Type B pancreatic cell (in vitro differentiated cells): ENCODE data around the gene BCAS3. TPM values are rescaled to one million over a fixed set of nuclear protein-coding genes. Genes with fewer than 3 reads are reported as not detected.
A peak's percentile ranks its signal among the peaks of the same experiment; 100 is the strongest.

Source experiments
- DNase-seq: peaks from one replicate; pipeline ENCODE4 v3.0.0; 2021; ENCODE audit warnings: mixed read lengths; ENCODE audit not compliant: unreplicated experiment; ENCODE audit errors: extremely low spot score
- H3K27ac Mint-ChIP-seq: 2 replicates; pipeline ENCODE4 v1.8.0; 2021; ENCODE audit warnings: mild to moderate bottlenecking, mixed read lengths
- H3K27me3 Mint-ChIP-seq: 2 replicates; pipeline ENCODE4 v1.8.0; 2021; ENCODE audit warnings: mixed read lengths
- H3K36me3 Mint-ChIP-seq: 2 replicates; pipeline ENCODE4 v1.8.0; 2021; ENCODE audit warnings: mixed read lengths
- H3K4me1 Mint-ChIP-seq: one replicate; pipeline ENCODE4 v1.8.0; 2021; ENCODE audit warnings: mixed read lengths; ENCODE audit not compliant: unreplicated experiment
- H3K4me3 Mint-ChIP-seq: 2 replicates; pipeline ENCODE4 v1.8.0; 2021; ENCODE audit warnings: mild to moderate bottlenecking, mixed read lengths
- H3K9me3 Mint-ChIP-seq: 2 replicates; pipeline ENCODE4 v1.8.0; 2021; ENCODE audit warnings: mixed read lengths
- total RNA-seq: library from RNA; stranded (reverse); gene quantifications from 2 replicates; pipeline ENCODE4 v1.2.1, GENCODE V29; 2021; ENCODE audit warnings: low replicate concordance
- TF ChIP-seq, protein P1 (sequence below): fragments of 200-600 bp; sonication (generic); conservative IDR thresholded peaks from 2 replicates; pipeline ENCODE4 v1.5.0; 2021; ENCODE audit warnings: antibody characterized with exemption, mild to moderate bottlenecking

The BCAS3 gene
- total RNA-seq, 1 donor from 2014 or later, result 23.0 TPM

DNA sequence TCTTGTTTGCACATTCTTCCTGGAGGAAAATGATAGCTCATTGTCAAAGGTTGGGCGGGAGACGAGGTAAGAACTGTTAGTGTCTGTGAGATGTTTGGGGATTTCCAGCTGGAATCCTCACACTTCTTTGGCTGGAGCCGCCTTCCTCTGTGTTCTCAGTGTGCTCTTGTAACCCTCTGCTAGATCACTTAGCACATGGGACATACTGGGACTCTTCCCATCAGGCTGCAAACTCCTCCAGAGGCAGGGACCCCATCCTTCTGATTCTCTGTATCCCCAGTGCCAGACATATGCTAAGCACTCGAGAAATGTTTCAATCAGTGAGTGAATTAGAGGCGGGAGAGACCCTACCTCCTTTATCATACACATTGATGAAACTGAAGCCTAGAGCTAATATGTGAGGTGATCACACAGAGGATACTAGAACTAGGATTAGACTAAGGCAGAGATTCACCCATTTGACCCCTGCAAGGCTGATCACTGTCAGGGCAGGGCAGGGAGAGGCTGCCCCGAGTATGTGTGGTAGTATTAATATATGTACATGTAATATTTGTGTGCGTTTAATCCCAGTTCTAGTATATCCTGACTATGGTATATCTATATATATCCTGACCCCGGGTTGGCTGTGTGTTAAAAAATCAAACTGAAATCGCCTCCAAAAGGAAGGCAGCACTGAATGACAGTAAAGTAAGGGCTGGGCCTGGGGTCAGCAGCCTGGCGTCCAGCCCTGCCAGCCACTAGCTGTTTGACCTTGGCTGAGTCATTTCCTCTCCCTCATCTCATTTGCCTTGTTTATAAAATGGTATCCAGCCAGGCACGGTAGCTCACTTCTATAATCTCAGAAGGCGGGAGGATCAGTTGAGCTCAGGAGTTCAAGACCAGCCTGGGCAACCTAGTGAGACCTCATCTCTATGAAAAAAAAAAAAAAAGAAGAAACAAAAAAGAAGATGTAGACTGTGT, 646.5 kb downstream of the BCAS3 start:
- Mint-ChIP-seq H3K4me3 (peak overlapping the region; percentile 51), H3K27ac (peak overlapping the region; percentile 68), H3K27me3 (peaks cover 30% of the 10 kb centered on the region), H3K4me1 (peaks cover 44% of the 10 kb centered on the region), H3K9me3 (no peaks in the 10 kb centered on the region), H3K36me3 (no peaks in the 10 kb centered on the region)
- DNase-seq, result no peak
- TF ChIP-seq, protein P1, sequence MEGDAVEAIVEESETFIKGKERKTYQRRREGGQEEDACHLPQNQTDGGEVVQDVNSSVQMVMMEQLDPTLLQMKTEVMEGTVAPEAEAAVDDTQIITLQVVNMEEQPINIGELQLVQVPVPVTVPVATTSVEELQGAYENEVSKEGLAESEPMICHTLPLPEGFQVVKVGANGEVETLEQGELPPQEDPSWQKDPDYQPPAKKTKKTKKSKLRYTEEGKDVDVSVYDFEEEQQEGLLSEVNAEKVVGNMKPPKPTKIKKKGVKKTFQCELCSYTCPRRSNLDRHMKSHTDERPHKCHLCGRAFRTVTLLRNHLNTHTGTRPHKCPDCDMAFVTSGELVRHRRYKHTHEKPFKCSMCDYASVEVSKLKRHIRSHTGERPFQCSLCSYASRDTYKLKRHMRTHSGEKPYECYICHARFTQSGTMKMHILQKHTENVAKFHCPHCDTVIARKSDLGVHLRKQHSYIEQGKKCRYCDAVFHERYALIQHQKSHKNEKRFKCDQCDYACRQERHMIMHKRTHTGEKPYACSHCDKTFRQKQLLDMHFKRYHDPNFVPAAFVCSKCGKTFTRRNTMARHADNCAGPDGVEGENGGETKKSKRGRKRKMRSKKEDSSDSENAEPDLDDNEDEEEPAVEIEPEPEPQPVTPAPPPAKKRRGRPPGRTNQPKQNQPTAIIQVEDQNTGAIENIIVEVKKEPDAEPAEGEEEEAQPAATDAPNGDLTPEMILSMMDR, result no peak

DNA sequence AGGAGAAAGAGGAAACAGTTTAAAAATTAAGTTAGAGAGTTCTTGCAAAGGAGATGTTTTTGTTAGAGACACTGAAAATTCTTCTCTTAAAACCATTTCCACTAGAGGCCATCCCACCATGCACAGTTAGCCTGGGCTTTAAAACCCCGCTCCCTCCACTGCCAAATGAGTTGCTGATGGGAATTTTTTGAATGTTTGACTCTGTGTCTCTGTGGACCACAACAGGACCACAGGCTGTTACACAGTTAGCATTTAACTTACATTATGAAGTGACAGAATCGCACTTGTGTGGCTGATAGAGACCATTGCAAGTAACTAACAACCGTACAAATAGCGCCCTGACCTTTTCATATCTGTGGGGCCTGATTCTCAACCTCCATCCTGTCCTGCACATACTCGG, 647.3 kb downstream of the BCAS3 start:
- TF ChIP-seq, protein P1, result no peak
- no peak overlapping the region for H3K27ac Mint-ChIP-seq

DNA sequence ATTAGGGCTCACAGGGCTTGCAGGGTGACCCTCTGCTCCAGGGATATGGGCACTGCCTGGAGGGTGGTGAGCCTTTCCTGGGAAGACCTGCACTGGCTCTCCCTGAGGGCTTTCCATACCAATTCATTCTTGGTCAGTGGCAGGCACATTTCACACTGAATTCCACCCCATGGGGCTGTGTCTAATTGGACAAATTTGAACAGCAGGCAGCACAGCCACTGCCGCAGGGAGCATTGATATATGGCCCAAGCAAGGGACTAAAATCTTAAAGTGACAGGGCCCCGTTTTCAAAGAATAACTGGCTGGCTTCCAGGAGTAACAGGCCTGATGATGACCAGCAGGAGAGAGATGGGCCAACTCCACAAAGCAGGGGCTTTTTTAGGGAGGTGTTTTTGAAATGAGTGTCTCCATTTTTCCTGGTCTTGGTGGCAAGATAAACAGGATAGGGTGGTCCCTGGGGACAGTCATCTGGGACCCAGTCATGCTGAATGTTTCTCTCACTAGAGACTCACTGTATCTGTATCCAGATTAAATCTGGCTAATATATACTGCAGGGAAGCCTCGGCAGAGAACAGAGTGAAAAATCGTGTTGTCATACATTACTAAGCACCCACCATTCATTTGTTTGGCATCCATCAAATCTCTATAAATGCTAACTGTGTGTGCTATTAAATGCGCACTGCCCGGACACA, 647.9 kb downstream of the BCAS3 start:
- H3K27ac Mint-ChIP-seq, result no peak overlapping the region
- DNase-seq, result no peak
- peak overlapping the region; percentile 22 for H3K4me3 Mint-ChIP-seq
- no peaks in the 10 kb centered on the region for H3K36me3 Mint-ChIP-seq
- peaks cover 34% of the 10 kb centered on the region for H3K27me3 Mint-ChIP-seq
- TF ChIP-seq, protein P1, result no peak
- peaks cover 44% of the 10 kb centered on the region for H3K4me1 Mint-ChIP-seq
- no peaks in the 10 kb centered on the region for H3K9me3 Mint-ChIP-seq

More for the DNA sequence above, 647.3 kb downstream of the BCAS3 start:
- no peak for DNase-seq
- Mint-ChIP-seq H3K9me3 (no peaks in the 10 kb centered on the region), H3K27me3 (peaks cover 34% of the 10 kb centered on the region), H3K4me3 (peak overlapping the region; percentile 22), H3K36me3 (no peaks in the 10 kb centered on the region), H3K4me1 (peaks cover 44% of the 10 kb centered on the region)

DNA sequence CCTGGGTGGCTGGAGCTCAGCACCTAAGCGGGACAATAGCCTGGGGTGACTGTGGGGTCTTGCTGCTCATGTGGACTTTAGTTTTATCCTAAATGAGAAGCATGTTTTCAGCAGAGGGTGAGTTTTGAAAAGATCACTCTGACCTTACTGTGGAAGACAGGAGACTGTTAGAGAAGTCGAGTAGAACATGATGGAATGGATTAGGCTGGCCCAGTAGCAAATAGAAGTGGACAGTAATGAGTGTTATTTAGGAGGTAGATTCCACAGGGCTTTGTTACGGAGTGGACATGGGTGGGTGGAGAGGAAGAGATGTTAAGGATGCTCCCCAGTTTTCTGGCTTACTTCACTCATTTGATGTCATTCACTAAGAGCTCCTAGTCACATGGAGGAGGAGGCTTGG, 648.7 kb downstream of the BCAS3 start:
- no peak for DNase-seq
- Mint-ChIP-seq H3K27ac (no peak overlapping the region), H3K4me3 (no peak overlapping the region), H3K4me1 (peaks cover 50% of the 10 kb centered on the region), H3K27me3 (peaks cover 40% of the 10 kb centered on the region), H3K9me3 (no peaks in the 10 kb centered on the region), H3K36me3 (no peaks in the 10 kb centered on the region)
- TF ChIP-seq, protein P1, result no peak

DNA sequence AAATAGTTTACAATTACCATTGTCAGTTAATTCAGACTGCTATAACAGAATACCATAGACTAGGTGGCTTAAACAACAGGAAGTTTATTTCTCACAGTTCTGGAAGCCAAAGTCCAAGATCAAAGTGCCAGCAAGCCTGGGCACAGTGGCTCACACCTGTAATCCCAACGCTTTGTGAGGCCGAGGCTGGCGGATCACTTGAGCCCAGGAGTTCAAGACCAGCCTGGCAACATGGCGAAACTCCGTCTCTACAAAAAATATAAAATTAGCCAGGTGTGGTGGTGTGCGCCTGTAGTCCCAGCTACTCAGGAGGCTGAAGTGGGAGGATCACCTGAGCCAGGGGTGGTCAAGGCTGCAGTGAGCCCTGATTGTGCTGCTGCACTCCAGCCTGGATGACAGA, 650.7 kb downstream of the BCAS3 start:
- Mint-ChIP-seq H3K27me3 (peaks cover 29% of the 10 kb centered on the region), H3K4me3 (no peak overlapping the region), H3K9me3 (no peaks in the 10 kb centered on the region), H3K4me1 (peaks cover 39% of the 10 kb centered on the region), H3K27ac (no peak overlapping the region), H3K36me3 (no peaks in the 10 kb centered on the region)
- TF ChIP-seq, protein P1, result no peak
- no peak for DNase-seq
